Esophagus squamous epithelium (tissue), 5 donors: ENCODE measurements around the gene ZNF787. TPM values are rescaled to one million over a fixed set of nuclear protein-coding genes. Genes with fewer than 3 reads are reported as not detected.
"Not testable (repeated sequence)": the region's sequence is repeated elsewhere in the genome, so short reads cannot be mapped to it uniquely, and the experiment has no call there.

Experiments
- DNase-seq: peaks from one replicate; lab custom pipeline; 2025; lab: John Stamatoyannopoulos, UW
- H3K27ac ChIP-seq, 4 donors: fragments of 200-600 bp; sonication (generic); one replicate each; pipeline ENCODE4 v1.5.1; 2016 to 2019; ENCODE audit warnings: mild to moderate bottlenecking in 1 of 4
- H3K27me3 ChIP-seq, 4 donors: fragments of 200-600 bp; sonication (generic); 1 replicate in 3 of 4; 2 replicates in 1 of 4; pipeline versions ENCODE4 v1.5.1 to v1.6.0; 2017 to 2021; ENCODE audit warnings: antibody characterized with exemption in 1 of 4
- H3K36me3 ChIP-seq, 3 donors: fragments of 200-600 bp; sonication (generic); one replicate each; pipeline ENCODE4 v1.5.1; 2016 to 2019
- H3K4me1 ChIP-seq, 3 donors: fragments of 200-600 bp; sonication (generic); one replicate each; pipeline ENCODE4 v1.5.1; 2017 to 2019
- H3K4me3 ChIP-seq, 4 donors: fragments of 200-600 bp; sonication (generic); 1 replicate in 3 of 4; 2 replicates in 1 of 4; pipeline ENCODE4 v1.5.1; 2016 to 2019; ENCODE audit warnings: mild to moderate bottlenecking in 2 of 4, moderate library complexity in 1 of 4
- H3K9me3 ChIP-seq, 3 donors: fragments of 200-600 bp; sonication (generic); one replicate each; pipeline ENCODE4 v1.5.1; 2016 to 2019
- POLR2A ChIP-seq, 4 donors: fragments of 450-650 bp; IDR thresholded peaks; one replicate each; pipeline ENCODE4 v1.6.1; 2017; ENCODE audit warnings: antibody characterized with exemption in 4 of 4, mild to moderate bottlenecking in 4 of 4, moderate library complexity in 3 of 4
- WGBS, 2 donors: methylation state at CpG; one replicate each; pipeline ENCODE4 v1.1.5; 2018; 5-methylcytosine and 5-hydroxymethylcytosine counted together
- intact Hi-C: fragments of 100-400 bp; cut with DNase I; formaldehyde crosslinking; loops from one replicate; pipeline ENCODE4 v1.15.0; 2022
- total RNA-seq, 4 donors: library from RNA; depleted of rRNA; stranded (reverse); fragments of >200 nt; gene quantifications; one replicate each; pipeline ENCODE4 v1.1.0, GENCODE V29; 2016
- TF ChIP-seq, protein P1 (sequence below), 6 experiments: fragments of 450-650 bp in 4 of 6; fragments of 200-600 bp in 2 of 6; sonication (generic) in 2 of 6; IDR thresholded peaks; one replicate each; pipeline ENCODE4 v1.5.1; 2016 to 2019; ENCODE audit warnings: antibody characterized with exemption in 6 of 6, mild to moderate bottlenecking in 4 of 6, moderate library complexity in 4 of 6
- donor health status: DM: yes; HTN: yes; CAD: no.

ZNF787 gene
- total RNA-seq, 4 donors from 2014 or later: 9.9 to 21.3 (median 13.1) TPM

DNA sequence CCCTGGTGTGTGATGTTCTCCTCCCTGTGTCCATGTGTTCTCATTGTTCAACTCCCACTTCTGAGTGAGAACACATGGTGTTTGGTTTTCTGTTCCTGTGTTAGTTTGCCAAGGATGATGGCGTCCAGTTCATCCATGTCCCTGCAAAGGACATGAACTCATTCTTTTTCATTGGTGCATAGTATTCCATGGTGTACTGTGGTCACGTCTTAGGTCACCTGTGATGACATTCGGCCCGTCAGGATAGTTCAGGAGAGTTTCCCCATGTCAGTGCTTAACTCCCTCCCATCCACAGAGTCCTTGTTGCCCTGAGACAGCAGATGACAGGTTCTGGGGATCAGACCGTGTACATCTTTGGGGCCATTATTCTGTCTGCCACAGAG lies 28.6 kb upstream of the ZNF787 start:
- Histone ChIP-seq H3K27ac (no peak overlapping the region), H3K4me3 (no peak overlapping the region), H3K36me3 (peaks cover 4 to 52% (median 5%) of the 10 kb centered on the region in 3 donors), H3K9me3 (no peaks in the 10 kb centered on the region), H3K27me3 (no peaks in the 10 kb centered on the region), H3K4me1 (peaks cover 0 to 7% (median 0%) of the 10 kb centered on the region in 3 donors)
- TF ChIP-seq, protein P1, sequence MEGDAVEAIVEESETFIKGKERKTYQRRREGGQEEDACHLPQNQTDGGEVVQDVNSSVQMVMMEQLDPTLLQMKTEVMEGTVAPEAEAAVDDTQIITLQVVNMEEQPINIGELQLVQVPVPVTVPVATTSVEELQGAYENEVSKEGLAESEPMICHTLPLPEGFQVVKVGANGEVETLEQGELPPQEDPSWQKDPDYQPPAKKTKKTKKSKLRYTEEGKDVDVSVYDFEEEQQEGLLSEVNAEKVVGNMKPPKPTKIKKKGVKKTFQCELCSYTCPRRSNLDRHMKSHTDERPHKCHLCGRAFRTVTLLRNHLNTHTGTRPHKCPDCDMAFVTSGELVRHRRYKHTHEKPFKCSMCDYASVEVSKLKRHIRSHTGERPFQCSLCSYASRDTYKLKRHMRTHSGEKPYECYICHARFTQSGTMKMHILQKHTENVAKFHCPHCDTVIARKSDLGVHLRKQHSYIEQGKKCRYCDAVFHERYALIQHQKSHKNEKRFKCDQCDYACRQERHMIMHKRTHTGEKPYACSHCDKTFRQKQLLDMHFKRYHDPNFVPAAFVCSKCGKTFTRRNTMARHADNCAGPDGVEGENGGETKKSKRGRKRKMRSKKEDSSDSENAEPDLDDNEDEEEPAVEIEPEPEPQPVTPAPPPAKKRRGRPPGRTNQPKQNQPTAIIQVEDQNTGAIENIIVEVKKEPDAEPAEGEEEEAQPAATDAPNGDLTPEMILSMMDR (IDR thresholded peaks at IDR 0.05): no peak
- TF ChIP-seq POLR2A (IDR thresholded peaks at IDR 0.05): no peak
- 92 to 96% methylated on average over 4 of the region's 5 CpGs for WGBS, 2 donors
- intact Hi-C loops: loop anchor here (10.0 kb wide), 1 partner anchor 45 kb away; no protein-coding TSS in a partner anchor
- DNase-seq: no peak

DNA sequence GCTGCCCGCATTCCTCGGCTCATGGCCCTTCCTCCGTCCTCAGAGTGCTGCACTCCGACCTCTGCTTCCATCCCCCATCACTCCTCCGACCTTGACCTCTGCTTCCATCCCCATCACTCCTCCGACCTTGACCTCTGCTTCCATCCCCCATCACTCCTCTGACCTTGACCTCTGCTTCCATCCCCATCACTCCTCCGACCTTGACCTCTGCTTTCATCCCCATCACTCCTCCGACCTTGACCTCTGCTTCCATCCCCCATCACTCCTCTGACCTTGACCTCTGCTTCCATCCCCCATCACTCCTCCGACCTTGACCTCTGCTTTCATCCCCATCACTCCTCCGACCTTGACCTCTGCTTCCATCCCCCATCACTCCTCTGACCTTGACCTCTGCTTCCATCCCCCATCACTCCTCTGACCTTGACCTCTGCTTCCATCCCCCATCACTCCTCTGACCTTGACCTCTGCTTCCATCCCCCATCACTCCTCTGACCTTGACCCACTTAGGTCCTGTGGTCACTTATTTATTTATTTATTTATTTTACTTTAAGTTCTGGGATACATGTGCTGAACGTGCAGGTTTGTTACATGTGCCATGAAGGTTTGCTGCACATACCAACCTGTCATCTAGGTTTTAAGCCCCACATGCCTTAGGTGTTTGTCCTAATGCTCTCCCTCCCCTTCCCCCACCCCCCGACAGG lies 28.0 kb upstream of the ZNF787 start:
- WGBS, 2 donors: 91 to 94% methylated on average over 12 of the region's 12 CpGs
- H3K27ac ChIP-seq, H3K9me3 ChIP-seq, H3K4me3 ChIP-seq, H3K27me3 ChIP-seq, H3K4me1 ChIP-seq, intact Hi-C loops, DNase-seq: not testable (repeated sequence)
- H3K36me3 ChIP-seq: peaks cover 4 to 47% (median 5%) of the 10 kb centered on the region in 3 donors

DNA sequence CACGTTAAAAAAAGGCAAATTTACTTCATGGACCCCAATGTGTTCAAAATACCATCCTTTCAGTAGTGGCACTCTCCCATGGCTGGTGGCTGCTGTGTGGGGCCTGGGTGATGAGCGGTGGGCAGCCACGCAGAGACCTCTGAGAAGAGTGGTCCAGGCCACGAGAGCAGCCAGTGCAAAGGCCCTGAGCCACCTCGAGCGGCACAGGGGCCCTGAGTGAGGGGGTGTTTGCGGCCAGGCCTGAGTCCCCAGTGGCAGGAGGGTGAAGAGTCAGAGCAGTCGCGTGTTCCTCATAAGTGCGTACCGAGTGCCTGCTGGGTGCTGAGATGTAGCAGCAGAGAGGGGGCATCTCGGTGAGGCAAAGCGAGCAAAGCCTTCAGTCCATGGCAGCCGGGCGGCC lies 27.0 kb upstream of the ZNF787 start:
- Histone ChIP-seq H3K9me3 (no peaks in the 10 kb centered on the region), H3K36me3 (peaks cover 4 to 40% (median 5%) of the 10 kb centered on the region in 3 donors), H3K27me3 (no peaks in the 10 kb centered on the region), H3K27ac (no peak overlapping the region), H3K4me1 (peaks cover 0 to 13% (median 0%) of the 10 kb centered on the region in 3 donors), H3K4me3 (no peak overlapping the region)
- TF ChIP-seq, protein P1 (IDR thresholded peaks at IDR 0.05): no peak
- intact Hi-C loops: no loop called here
- no peak for DNase-seq
- 95 to 96% methylated on average over 10 to 11 of the region's 15 CpGs for WGBS, 2 donors

DNA sequence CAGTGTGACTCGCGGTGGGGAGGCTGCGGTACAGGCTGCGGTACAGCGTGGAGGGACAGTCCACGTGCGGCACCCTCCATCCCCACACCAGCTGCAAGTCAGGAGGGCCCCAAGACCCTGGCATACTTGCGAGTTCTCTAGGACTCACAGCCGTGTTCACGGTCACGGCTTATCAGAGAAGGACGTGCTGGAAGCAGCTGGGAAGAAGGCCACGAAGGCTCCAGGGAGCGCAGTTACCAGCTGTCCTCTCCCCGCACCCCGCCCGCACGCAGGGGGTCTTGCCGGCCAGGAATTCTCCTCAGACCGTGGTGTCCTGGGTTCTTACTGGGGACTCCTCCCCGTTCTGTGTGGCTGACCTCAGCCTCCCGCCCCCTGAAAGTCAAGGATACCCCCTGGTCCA lies 26.2 kb upstream of the ZNF787 start:
- Histone ChIP-seq H3K9me3 (no peaks in the 10 kb centered on the region), H3K4me1 (peaks cover 0 to 18% (median under 1%) of the 10 kb centered on the region in 3 donors), H3K36me3 (peaks cover 4 to 40% (median 5%) of the 10 kb centered on the region in 3 donors), H3K27me3 (no peaks in the 10 kb centered on the region), H3K4me3 (no peak overlapping the region), H3K27ac (no peak overlapping the region)
- intact Hi-C loops: no loop called here
- no peak for DNase-seq
- WGBS, 2 donors: 84 to 94% methylated on average over 12 to 19 of the region's 22 CpGs
- TF ChIP-seq POLR2A (IDR thresholded peaks at IDR 0.05): no peak
- TF ChIP-seq, protein P1 (IDR thresholded peaks at IDR 0.05): no peak

DNA sequence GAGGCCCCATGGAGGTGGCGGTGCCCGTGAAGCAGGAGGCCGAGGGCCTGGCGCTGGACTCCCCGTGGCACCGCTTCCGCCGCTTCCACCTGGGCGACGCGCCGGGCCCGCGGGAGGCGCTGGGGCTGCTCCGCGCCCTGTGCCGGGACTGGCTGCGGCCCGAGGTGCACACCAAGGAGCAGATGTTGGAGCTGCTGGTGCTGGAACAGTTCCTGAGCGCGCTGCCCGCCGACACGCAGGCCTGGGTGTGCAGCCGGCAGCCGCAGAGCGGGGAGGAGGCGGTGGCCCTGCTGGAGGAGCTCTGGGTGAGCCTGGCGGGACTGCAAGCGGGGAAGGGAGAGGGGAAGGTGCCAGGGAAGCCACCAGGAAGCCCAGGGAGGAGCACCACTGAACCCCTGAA lies 25.8 kb upstream of the ZNF787 start:
- H3K4me3 ChIP-seq: no peak overlapping the region
- no peak overlapping the region for H3K27ac ChIP-seq
- 100% methylated on average over 1 of the region's 31 CpGs for WGBS, 2 donors
- intact Hi-C loops: no loop called here
- no peaks in the 10 kb centered on the region for H3K27me3 ChIP-seq
- no peaks in the 10 kb centered on the region for H3K9me3 ChIP-seq
- no peak for DNase-seq
- TF ChIP-seq POLR2A (IDR thresholded peaks at IDR 0.05): no peak
- TF ChIP-seq, protein P1 (IDR thresholded peaks at IDR 0.05): no peak
- peaks cover 4 to 22% (median 5%) of the 10 kb centered on the region in 3 donors for H3K4me1 ChIP-seq
- peaks cover 4 to 40% (median 5%) of the 10 kb centered on the region in 3 donors for H3K36me3 ChIP-seq
